ENCODE measurements around the gene LRRK1.

The LRRK1 gene

DNA sequence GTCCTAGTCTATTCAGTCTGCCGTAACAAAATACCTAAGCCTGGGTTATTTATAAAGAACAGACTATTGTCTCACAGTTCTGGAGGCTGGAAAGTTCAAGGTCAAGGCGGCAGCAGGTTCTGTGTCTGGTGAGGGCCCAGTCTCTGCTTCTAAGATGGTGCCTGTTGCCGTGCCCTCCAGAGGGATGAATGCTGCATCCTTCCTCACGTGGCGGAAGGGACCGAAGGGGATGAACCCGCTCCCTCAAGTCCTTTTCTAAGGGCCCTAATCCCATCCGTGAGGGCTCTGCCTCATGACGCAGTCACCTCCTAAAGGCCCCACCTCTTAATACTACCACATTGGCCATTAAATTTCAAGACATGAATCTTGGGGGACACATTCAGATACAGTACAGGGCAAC is 199.0 kb downstream of the LRRK1 start:
- no peaks in the 10 kb centered on the region for H3K9me3 ChIP-seq (ENCODE audit: control insufficient read depth, insufficient read depth, low read length)
- H3K79me2 ChIP-seq (ENCODE audit: control insufficient read depth, low read length): no peaks in the 10 kb centered on the region
- H3K4me3 ChIP-seq (ENCODE audit: low read length): no peak overlapping the region
- peaks cover 29% of the 10 kb centered on the region for H3K4me1 ChIP-seq (ENCODE audit: control insufficient read depth, low read length)
- H4K20me1 ChIP-seq (ENCODE audit: control insufficient read depth, insufficient read depth, low read depth, low read length): no peaks in the 10 kb centered on the region
- no peak for TF ChIP-seq EZH2phosphoT487 (IDR thresholded peaks at IDR 0.05; ENCODE audit: borderline replicate concordance, low read length)
- TF ChIP-seq CTCF (IDR thresholded peaks at IDR 0.05; ENCODE audit: low read depth, low read length, poor library complexity, severe bottlenecking): no peak
- no peak overlapping the region for H3K4me2 ChIP-seq (ENCODE audit: low read length)
- no peaks in the 10 kb centered on the region for H3F3A ChIP-seq (ENCODE audit: control insufficient read depth, insufficient read depth)
- H3K36me3 ChIP-seq (ENCODE audit: control insufficient read depth, low read length): no peaks in the 10 kb centered on the region
- H3K27ac ChIP-seq (ENCODE audit: low read depth, low read length): no peak overlapping the region
- peaks cover 6% of the 10 kb centered on the region; the same call in 1 of the 2 replicates for H3K27me3 ChIP-seq (ENCODE audit: control insufficient read depth, low read length)
- H3K9me2 ChIP-seq (replicated peaks; ENCODE audit: control insufficient read depth, low read length): no peaks in the 10 kb centered on the region

- Histone ChIP-seq H3K79me2 (ENCODE audit: control insufficient read depth, low read length) (no peaks in the 10 kb centered on the region), H3K4me3 (ENCODE audit: low read length) (no peak overlapping the region), H3K9me3 (ENCODE audit: control insufficient read depth, insufficient read depth, low read length) (no peaks in the 10 kb centered on the region), H3K27ac (ENCODE audit: low read depth, low read length) (no peak overlapping the region), H3F3A (ENCODE audit: control insufficient read depth, insufficient read depth) (no peaks in the 10 kb centered on the region), H3K27me3 (ENCODE audit: control insufficient read depth, low read length) (peaks cover 6% of the 10 kb centered on the region; the same call in 1 of the 2 replicates), H3K9me2 (replicated peaks; ENCODE audit: control insufficient read depth, low read length) (no peaks in the 10 kb centered on the region), H3K4me1 (ENCODE audit: control insufficient read depth, low read length) (peaks cover 29% of the 10 kb centered on the region), H3K36me3 (ENCODE audit: control insufficient read depth, low read length) (no peaks in the 10 kb centered on the region), H4K20me1 (ENCODE audit: control insufficient read depth, insufficient read depth, low read depth, low read length) (no peaks in the 10 kb centered on the region), H3K4me2 (ENCODE audit: low read length) (no peak overlapping the region)
- no peak for TF ChIP-seq EZH2phosphoT487 (IDR thresholded peaks at IDR 0.05; ENCODE audit: borderline replicate concordance, low read length)
- TF ChIP-seq CTCF (IDR thresholded peaks at IDR 0.05; ENCODE audit: low read depth, low read length, poor library complexity, severe bottlenecking): no peak
Observed at GRCh38 chr15:101118615-101119014, 199.5 kb downstream of the LRRK1 start.

DNA sequence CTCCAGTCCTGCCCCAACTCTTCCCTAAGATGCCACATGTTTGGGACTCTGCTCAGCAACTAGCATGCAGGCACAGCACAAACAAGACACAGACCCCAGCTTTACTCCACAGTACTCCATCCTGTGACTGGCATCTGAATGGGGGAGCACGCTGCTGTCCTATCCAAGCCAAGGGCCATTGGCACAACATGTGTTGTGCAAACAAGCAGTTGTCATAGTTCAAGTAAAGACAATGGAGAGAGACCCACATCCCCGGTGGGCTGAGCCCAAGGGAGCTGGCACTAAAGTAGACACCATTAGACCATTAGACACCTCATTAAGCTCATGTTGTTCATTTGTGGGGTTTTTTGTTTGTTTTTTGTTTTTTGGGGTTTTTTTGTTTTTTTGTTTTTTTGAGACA is 200.0 kb downstream of the LRRK1 start:
- no peak overlapping the region for H3K27ac ChIP-seq (ENCODE audit: low read depth, low read length)
- H3F3A ChIP-seq (ENCODE audit: control insufficient read depth, insufficient read depth): peaks cover 3% of the 10 kb centered on the region; the same call in 1 of the 2 replicates
- H4K20me1 ChIP-seq (ENCODE audit: control insufficient read depth, insufficient read depth, low read depth, low read length): no peaks in the 10 kb centered on the region
- H3K4me1 ChIP-seq (ENCODE audit: control insufficient read depth, low read length): peaks cover 29% of the 10 kb centered on the region
- no peaks in the 10 kb centered on the region for H3K79me2 ChIP-seq (ENCODE audit: control insufficient read depth, low read length)
- no peak for TF ChIP-seq EZH2phosphoT487 (IDR thresholded peaks at IDR 0.05; ENCODE audit: borderline replicate concordance, low read length)
- no peak for TF ChIP-seq CTCF (IDR thresholded peaks at IDR 0.05; ENCODE audit: low read depth, low read length, poor library complexity, severe bottlenecking)
- H3K4me3 ChIP-seq (ENCODE audit: low read length): no peak overlapping the region
- H3K9me3 ChIP-seq (ENCODE audit: control insufficient read depth, insufficient read depth, low read length): no peaks in the 10 kb centered on the region
- no peak overlapping the region for H3K4me2 ChIP-seq (ENCODE audit: low read length)
- H3K27me3 ChIP-seq (ENCODE audit: control insufficient read depth, low read length): peaks cover 6% of the 10 kb centered on the region; the same call in 1 of the 2 replicates
- H3K9me2 ChIP-seq (replicated peaks; ENCODE audit: control insufficient read depth, low read length): no peaks in the 10 kb centered on the region
- H3K36me3 ChIP-seq (ENCODE audit: control insufficient read depth, low read length): no peaks in the 10 kb centered on the region

Data from DOHH2 (cell line).